OCI-LY3 (cell line): Measurements from ENCODE around the gene IL37.

Experiments
- EZH2phosphoT487 ChIP-seq: fragments of 200-600 bp; shearing (Covaris generic); IDR thresholded peaks from 2 replicates; pipeline ENCODE4 v1.6.1; 2018; ENCODE audit warnings: antibody characterized with exemption, mixed run types, low read depth
- TF ChIP-seq, protein P1 (sequence below): fragments of 200-600, 300-600 bp; sonication (generic); IDR thresholded peaks from 2 replicates; pipeline ENCODE4 v1.5.1; 2014; ENCODE audit warnings: antibody characterized with exemption, low read length, low read depth

DNA sequence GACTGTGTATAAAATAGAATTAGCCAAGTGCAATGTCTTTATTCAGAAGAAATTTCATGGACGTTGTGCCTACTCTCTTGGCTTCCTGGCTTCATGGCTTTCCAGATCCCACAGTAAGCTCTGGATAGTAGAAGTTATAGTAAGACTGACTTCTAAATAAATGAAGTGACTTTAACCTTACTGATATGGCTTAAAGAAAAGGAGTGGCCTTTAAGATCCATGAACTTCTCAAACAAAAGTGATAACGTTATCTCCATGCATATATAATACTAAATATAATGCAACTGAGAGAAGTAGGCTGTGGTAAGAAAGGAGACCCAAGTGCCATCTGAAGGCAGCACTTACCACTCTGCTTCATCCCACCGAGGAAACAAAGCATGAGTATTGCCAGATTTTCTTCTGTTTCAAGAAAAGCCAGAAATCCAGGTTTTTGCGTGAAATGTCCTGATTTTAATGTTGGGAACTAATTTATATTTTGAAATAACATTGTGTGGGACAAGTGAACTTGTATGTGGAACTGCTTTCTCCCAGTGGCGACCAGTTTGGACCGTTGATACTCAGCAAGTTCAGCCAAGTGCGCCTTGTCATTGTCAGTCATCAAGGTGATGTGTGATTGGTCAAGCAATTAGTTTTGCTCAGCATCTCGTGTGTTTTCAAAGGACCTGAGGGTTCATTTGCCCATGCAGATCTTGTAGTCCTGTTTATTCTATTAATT is 13.9 kb upstream of the IL37 start:
- TF ChIP-seq, protein P1, sequence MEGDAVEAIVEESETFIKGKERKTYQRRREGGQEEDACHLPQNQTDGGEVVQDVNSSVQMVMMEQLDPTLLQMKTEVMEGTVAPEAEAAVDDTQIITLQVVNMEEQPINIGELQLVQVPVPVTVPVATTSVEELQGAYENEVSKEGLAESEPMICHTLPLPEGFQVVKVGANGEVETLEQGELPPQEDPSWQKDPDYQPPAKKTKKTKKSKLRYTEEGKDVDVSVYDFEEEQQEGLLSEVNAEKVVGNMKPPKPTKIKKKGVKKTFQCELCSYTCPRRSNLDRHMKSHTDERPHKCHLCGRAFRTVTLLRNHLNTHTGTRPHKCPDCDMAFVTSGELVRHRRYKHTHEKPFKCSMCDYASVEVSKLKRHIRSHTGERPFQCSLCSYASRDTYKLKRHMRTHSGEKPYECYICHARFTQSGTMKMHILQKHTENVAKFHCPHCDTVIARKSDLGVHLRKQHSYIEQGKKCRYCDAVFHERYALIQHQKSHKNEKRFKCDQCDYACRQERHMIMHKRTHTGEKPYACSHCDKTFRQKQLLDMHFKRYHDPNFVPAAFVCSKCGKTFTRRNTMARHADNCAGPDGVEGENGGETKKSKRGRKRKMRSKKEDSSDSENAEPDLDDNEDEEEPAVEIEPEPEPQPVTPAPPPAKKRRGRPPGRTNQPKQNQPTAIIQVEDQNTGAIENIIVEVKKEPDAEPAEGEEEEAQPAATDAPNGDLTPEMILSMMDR = no peak
- TF ChIP-seq EZH2phosphoT487 = no peak
